ENCODE data around the gene SLC35G6. TPM values are rescaled to one million over a fixed set of nuclear protein-coding genes. Genes with fewer than 3 reads are reported as not detected.
"Not testable (repeated sequence)": the region's sequence is repeated elsewhere in the genome, so short reads cannot be mapped to it uniquely, and the experiment has no call there.

SLC35G6 gene
- total RNA-seq, 6 experiments from 2014 or later, result not detected

DNA sequence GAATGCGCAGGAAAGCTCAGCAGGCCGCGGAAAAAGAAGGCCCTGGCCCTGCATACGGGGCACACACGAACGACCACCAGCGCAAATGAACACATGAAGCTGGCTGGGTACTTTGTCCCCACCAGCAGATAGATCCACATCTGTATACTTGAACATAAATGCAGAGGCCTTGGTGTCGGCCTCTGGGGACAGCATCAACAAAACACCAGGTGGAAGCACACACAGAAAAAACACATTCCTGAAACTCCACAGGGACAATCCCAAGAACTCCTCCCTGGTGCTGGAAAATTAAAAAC, 1.2 kb upstream of the SLC35G6 start:
- H3K27me3 Mint-ChIP-seq (ENCODE audit: insufficient read depth), result peaks cover 18% of the 10 kb centered on the region
- H3K36me3 Mint-ChIP-seq (ENCODE audit: low read depth), result peaks cover 12% of the 10 kb centered on the region
- DNase-seq, result peak; percentile 6
- H3K27ac Mint-ChIP-seq, result peak overlapping the region; percentile 96
- H3K4me1 Mint-ChIP-seq (ENCODE audit: low read depth), result peaks cover 76% of the 10 kb centered on the region
- TF ChIP-seq, protein P1, sequence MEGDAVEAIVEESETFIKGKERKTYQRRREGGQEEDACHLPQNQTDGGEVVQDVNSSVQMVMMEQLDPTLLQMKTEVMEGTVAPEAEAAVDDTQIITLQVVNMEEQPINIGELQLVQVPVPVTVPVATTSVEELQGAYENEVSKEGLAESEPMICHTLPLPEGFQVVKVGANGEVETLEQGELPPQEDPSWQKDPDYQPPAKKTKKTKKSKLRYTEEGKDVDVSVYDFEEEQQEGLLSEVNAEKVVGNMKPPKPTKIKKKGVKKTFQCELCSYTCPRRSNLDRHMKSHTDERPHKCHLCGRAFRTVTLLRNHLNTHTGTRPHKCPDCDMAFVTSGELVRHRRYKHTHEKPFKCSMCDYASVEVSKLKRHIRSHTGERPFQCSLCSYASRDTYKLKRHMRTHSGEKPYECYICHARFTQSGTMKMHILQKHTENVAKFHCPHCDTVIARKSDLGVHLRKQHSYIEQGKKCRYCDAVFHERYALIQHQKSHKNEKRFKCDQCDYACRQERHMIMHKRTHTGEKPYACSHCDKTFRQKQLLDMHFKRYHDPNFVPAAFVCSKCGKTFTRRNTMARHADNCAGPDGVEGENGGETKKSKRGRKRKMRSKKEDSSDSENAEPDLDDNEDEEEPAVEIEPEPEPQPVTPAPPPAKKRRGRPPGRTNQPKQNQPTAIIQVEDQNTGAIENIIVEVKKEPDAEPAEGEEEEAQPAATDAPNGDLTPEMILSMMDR (IDR thresholded peaks at IDR 0.05), result no peak
- H3K9me3 Mint-ChIP-seq, result no peaks in the 10 kb centered on the region
- peak overlapping the region; percentile 91 for H3K4me3 Mint-ChIP-seq

DNA sequence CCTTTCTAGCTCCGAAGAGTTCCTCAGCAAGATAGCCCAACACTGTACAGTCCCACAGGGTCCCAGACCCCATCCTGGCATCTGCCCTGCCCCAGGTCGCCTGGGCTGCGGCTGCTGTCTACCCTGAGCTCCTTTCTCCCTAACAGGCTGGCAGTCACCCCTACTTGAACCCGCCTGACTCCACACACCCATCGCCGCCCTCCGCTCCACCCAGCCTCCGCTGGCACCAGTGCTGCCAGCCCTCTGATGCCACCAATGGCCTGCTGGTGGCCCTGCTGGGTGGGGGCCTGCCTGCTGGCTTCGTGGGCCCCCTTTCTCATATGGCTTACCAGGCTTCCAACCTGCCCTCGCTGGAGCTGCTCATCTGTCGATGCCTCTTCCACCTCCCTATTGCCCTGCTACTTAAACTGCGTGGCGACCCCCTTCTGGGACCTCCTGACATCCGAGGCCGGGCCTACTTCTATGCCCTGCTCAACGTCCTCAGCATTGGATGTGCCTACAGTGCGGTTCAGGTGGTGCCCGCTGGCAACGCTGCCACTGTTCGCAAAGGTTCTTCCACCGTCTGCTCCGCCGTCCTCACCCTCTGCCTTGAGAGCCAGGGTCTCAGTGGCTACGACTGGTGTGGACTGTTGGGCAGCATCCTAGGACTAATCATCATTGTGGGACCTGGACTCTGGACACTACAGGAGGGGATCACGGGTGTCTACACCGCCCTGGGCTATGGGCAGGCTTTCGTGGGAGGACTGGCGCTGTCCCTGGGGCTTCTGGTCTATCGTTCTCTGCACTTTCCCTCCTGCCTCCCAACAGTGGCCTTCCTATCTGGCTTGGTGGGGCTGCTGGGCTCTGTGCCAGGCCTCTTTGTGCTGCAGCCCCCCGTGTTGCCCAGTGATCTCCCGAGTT, 846 bp downstream of the SLC35G6 start:
- peaks cover 76% of the 10 kb centered on the region for H3K4me1 Mint-ChIP-seq (ENCODE audit: low read depth)
- H3K36me3 Mint-ChIP-seq (ENCODE audit: low read depth), result peaks cover 18% of the 10 kb centered on the region
- H3K27me3 Mint-ChIP-seq (ENCODE audit: insufficient read depth), result peaks cover 14% of the 10 kb centered on the region
- H3K9me3 Mint-ChIP-seq, DNase-seq: not testable (repeated sequence)
- H3K4me3 Mint-ChIP-seq, result peak overlapping the region; percentile 99
- H3K27ac Mint-ChIP-seq, result peak overlapping the region; percentile 100

DNA sequence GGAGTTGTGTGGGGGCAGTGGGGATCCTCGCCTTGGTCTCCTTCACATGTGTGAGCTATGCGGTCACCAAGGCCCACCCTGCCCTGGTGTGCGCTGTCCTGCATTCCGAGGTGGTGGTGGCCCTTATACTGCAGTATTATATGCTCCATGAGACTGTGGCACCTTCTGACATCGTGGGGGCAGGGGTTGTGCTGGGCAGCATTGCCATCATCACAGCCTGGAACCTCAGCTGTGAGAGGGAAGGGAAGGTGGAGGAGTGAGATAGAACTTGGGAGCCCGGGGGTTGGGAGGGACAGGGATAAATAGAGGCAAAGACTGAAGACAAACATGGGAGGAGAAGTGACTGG, 1.5 kb downstream of the SLC35G6 start:
- Mint-ChIP-seq H3K27me3 (ENCODE audit: insufficient read depth) (peaks cover 14% of the 10 kb centered on the region), H3K4me3 (peak overlapping the region; percentile 99), H3K36me3 (ENCODE audit: low read depth) (peaks cover 24% of the 10 kb centered on the region), H3K27ac (peak overlapping the region; percentile 100), H3K4me1 (ENCODE audit: low read depth) (peaks cover 76% of the 10 kb centered on the region)
- H3K9me3 Mint-ChIP-seq, DNase-seq: not testable (repeated sequence)

DNA sequence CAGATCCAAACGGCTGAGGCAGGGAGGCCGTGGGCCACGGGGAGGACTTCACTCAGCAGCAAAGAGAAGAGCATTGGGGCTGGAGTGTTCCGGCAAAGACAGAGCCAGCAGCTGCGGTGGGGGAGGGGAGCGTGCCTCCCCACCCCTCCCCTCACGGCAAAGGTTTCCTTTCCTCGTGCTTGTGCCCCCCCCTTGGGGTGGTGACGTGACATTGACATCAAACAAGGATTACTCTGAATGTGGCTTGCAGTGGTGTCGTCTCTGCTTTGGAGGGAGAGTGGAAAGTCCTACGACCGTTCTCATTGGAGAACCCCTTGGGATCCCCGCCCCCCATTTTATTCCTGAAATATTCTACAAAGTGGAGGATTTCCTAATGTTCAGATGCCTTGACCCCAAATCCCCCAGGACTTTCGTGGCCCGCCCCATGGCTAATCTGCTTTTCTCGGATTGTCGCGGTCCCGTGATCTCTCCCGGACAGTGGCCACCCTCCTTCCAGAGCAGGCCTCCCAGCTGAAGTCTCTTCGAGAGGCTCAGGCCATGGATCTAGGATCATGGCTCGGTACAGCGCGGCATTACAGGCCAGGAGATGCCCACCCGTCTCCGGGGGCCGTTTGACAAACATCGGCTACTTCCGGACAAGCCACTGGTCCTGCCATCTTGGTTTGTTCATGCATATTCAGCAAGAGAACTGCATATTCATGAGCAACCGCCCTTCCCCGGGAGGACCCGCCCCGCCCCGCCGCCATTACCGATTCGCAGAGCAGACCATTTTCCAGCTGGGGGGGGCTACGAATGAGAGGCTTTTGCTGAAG, 2.2 kb downstream of the SLC35G6 start:
- peaks cover 15% of the 10 kb centered on the region for H3K27me3 Mint-ChIP-seq (ENCODE audit: insufficient read depth)
- H3K4me3 Mint-ChIP-seq, result peak overlapping the region; percentile 99
- peaks cover 72% of the 10 kb centered on the region for H3K4me1 Mint-ChIP-seq (ENCODE audit: low read depth)
- H3K27ac Mint-ChIP-seq, result peak overlapping the region; percentile 100
- DNase-seq, result peak; percentile 90
- H3K9me3 Mint-ChIP-seq, result no peaks in the 10 kb centered on the region
- TF ChIP-seq, protein P1 (IDR thresholded peaks at IDR 0.05), result no peak
- peaks cover 26% of the 10 kb centered on the region for H3K36me3 Mint-ChIP-seq (ENCODE audit: low read depth)

DNA sequence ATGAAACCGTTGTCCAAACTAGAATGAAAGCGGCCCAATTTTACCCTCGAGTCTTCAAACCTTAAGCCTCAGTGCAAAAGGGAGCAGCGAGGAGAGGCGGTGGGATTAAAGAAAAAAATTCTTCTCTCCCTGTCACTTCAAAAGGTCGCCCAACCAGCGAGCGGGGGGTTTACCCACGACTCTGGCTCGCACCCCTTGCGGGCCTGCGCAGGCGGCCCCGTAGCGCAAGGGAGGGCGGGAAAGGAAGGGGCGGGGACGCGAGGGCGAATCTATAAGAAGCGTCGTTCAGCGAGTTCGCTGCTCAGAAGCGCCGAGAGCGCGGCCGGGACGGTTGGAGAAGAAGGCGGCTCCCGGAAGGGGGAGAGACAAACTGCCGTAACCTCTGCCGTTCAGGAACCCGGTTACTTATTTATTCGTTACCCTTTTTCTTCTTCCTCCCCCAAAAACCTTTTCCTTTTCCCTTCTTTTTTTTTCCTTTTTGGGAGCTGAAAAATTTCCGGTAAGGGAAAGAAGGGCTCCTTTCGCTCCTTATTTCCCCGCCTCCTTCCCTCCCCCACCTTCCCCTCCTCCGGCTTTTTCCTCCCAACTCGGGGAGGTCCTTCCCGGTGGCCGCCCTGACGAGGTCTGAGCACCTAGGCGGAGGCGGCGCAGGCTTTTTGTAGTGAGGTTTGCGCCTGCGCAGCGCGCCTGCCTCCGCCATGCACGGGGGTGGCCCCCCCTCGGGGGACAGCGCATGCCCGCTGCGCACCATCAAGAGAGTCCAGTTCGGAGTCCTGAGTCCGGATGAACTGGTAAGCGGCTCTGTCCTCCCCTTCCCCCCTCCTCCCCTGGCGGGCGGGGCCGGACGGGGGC, 3.0 kb downstream of the SLC35G6 start, which contains the start of gene POLR2A:
TSS of gene POLR2A (plus strand) at position 300 of the 852 bp plus-strand sequence.
- DNase-seq, result peak; percentile 95
- H3K36me3 Mint-ChIP-seq (ENCODE audit: low read depth), result peaks cover 26% of the 10 kb centered on the region
- peak within 1 kb of the TSS; percentile 99 for H3K4me3 Mint-ChIP-seq
- peaks cover 79% of the 10 kb centered on the region for H3K4me1 Mint-ChIP-seq (ENCODE audit: low read depth)
- peak within 1 kb of the TSS; percentile 100 for H3K27ac Mint-ChIP-seq
- TF ChIP-seq, protein P1 (IDR thresholded peaks at IDR 0.05), result no peak; the same call in 1 of the 2 replicates
- H3K27me3 Mint-ChIP-seq (ENCODE audit: insufficient read depth), result peaks cover 15% of the 10 kb centered on the region
- no peaks in the 10 kb centered on the region for H3K9me3 Mint-ChIP-seq

DNA sequence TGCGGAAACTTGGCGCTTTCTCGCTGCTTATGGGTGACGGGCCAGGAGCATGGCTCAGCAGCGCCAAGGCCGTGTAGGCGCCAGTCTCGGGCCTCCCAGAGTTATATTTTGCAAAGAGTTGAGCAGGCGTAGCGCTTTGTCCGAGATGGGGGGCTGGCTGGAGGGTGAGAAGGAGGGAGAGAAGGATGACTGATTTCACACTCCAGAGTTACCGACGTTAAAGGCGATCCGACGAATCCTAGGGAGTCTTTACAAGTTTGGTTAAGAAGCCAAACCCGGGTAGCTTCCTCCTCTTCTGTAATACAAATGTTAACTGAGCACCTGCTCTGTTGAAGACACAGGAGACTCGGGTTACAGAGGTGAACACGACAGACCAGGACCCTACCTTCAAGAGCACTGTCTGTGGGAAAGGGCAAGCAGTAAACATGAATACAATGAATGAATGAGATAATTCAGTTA, 3.7 kb downstream of the SLC35G6 start:
- TF ChIP-seq, protein P1 (IDR thresholded peaks at IDR 0.05), result 0 out of 2 replicates have a peak, but pooled peaks have one; percentile 17
- Mint-ChIP-seq H3K4me3 (peak overlapping the region; percentile 99), H3K27me3 (ENCODE audit: insufficient read depth) (peaks cover 15% of the 10 kb centered on the region), H3K27ac (peak overlapping the region; percentile 100), H3K36me3 (ENCODE audit: low read depth) (peaks cover 26% of the 10 kb centered on the region), H3K9me3 (no peaks in the 10 kb centered on the region), H3K4me1 (ENCODE audit: low read depth) (peaks cover 82% of the 10 kb centered on the region)
- no peak for DNase-seq
